NCI-H774 (cell line): ENCODE measurements around the gene RUVBL1.
"Not testable (repeated sequence)": the region's sequence is repeated elsewhere in the genome, so short reads cannot be mapped to it uniquely, and the experiment has no call there.

Experiments
- DNase-seq: peaks from one replicate; lab custom pipeline; 2025; lab: John Stamatoyannopoulos, UW

Gene RUVBL1

GRCh38 chr3:128123538-128124368 lies at the start of gene RUVBL1:
TSS of gene RUVBL1 (minus strand) at chr3:128123812. CDS start at chr3:128123724, 88 bp downstream.
- peak; percentile 98 for DNase-seq

DNA sequence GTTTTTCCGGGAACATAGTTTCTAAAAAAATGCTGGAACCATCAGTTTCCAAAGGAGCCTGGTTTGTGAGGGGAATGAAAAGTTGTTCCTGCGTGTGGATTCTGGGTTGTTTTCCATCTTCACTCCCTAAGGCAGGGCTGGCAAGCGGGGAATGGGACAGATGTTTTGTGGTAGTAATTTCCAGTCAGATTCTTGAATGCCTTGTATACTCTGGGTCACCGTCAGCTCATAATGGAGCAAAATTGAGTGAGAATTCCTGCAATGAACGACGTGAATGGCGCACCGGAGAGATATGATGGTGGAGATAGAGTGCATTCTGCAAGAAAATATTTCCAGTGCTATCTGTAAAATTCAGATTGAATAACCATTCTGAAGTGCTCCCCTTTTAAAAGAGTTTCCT lies 49.6 kb upstream of the RUVBL1 start:
- DNase-seq = no peak

DNA sequence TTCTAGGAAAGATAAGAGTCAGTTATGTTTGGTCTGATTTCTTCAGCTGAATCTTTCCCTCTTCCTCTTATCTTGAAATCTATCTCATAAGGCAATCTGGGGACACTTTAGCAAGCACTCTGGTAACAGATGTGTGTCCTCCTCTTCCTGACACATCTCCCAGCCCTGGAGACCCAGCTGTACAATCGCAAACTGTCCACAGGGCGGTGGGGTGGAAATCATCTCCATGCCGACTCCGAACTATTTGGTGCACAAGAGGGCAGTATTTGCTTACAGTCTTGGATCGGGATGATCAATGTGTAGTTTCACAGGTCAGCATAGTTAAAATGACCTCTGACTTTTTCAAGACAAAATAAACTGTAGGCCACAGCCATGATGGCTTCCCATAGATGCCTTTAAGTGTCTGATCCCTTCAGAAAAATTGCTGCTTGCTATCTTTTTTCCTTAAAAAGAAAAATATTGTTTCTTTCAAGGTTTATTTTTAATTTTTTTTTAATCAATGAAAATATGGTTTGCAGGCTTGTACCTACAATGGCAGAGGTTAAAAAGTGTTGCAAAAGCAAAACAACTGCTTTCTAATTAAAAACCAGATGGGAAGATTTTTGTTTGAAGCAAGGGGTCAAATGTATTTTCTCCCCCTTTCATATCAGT lies 47.4 kb upstream of the RUVBL1 start:
- peak; percentile 29 for DNase-seq

DNA sequence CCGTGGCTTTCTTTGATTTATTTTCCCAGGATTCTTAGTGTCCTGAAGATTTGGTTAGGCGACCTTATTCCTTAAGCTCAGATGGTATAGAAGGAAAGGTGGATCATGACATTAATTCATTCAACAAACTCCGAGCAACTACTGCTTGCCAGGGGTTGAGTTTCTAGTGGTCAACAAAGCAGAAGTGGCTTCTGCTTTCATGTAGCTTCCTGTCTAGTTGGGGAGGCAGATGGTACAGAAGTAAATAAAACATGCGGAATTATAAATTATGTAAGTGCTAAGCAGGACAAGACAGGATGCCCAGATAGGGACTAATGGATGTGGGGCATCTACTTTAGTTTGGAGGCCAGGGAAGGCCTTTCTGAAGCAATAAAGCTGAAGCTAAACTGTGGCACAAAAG lies 45.2 kb upstream of the RUVBL1 start:
- no peak for DNase-seq

GRCh38 chr3:128167973-128168674 lies 44.5 kb upstream of the RUVBL1 start:
- no peak for DNase-seq

GRCh38 chr3:128167646-128167972 lies 44.0 kb upstream of the RUVBL1 start:
- DNase-seq = no peak

GRCh38 chr3:128166971-128167453 lies 43.4 kb upstream of the RUVBL1 start:
- no peak for DNase-seq

GRCh38 chr3:128163432-128163831 lies 39.8 kb upstream of the RUVBL1 start:
- no peak for DNase-seq

- no peak for DNase-seq
Observed at GRCh38 chr3:128160661-128161060, 37.0 kb upstream of the RUVBL1 start.

GRCh38 chr3:128155616-128156360 lies 32.2 kb upstream of the RUVBL1 start:
- no peak for DNase-seq

GRCh38 chr3:128154354-128154753 lies 30.7 kb upstream of the RUVBL1 start:
- DNase-seq = not testable (repeated sequence)

GRCh38 chr3:128153156-128154041 lies 29.8 kb upstream of the RUVBL1 start, which contains the start of gene EEFSEC:
TSS of gene EEFSEC (plus strand) at chr3:128153481. CDS start at chr3:128153508, 27 bp downstream.
- DNase-seq = peak; percentile 62

DNA sequence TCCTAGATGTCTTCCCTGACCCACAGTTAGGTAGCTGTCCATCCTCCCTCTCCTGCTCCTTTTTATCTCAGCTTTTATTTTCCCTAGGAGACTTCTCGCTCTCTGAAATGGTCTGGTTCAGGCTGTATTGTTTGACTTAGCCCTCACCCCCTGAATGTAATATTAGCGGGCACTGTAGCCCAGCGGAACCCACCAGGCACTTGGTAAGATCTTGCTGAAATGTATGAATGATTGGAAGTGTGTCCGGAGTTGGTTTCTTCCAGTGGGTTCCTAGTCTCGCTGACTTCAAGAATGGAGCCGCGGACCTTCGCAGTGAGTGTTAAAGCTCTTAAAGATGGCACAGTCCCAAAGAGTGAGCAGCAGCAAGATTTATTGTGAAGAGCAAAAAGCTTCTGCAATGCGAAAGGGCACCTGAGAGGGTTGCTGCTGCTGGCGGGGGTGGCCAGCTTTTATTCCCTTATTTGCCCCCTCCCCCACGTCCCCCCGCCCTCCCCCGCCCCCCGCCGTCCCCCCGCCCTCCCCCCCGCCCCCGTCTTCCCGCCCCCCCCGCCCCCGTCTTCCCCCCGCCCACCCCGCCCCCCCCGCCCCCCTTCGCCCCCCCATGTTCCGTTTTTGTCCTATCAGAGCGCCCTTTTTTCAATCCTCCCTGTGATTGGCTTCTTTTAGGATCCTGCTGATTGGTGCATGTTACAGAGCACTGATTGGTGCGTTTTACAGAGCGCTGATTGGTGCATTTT lies 29.0 kb upstream of the RUVBL1 start:
- DNase-seq = peak; percentile 62

DNA sequence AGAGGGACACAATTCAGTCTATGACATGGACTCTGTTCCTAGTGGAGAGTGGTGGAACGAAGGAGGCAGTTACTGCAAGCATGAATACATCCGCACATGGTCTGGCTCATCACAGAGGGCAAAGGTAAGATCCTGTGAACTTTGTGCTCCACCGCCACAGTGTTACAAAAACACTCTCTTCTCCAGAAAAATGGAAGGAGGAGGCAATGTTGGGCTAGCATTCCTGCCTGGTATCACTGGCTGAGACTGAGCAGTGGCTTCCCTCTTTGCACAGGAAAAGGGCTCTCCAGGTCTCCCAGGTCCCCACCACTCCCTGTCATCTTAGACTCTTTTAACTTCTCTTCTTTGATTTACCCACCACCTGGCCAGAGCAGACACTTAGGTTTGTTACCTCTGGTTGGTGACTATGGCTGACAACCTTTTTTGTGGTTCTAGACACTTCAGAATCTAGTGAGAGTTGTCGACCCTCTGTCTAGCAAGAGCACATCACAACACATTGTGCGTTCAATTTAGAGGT lies 28.2 kb upstream of the RUVBL1 start:
- no peak for DNase-seq

- DNase-seq = no peak
Observed at GRCh38 chr3:128149650-128150049, 26.0 kb upstream of the RUVBL1 start.

GRCh38 chr3:128146201-128146600 lies 22.6 kb upstream of the RUVBL1 start:
- no peak for DNase-seq

- DNase-seq = no peak
Observed at GRCh38 chr3:128145279-128145678, 21.7 kb upstream of the RUVBL1 start.

DNA sequence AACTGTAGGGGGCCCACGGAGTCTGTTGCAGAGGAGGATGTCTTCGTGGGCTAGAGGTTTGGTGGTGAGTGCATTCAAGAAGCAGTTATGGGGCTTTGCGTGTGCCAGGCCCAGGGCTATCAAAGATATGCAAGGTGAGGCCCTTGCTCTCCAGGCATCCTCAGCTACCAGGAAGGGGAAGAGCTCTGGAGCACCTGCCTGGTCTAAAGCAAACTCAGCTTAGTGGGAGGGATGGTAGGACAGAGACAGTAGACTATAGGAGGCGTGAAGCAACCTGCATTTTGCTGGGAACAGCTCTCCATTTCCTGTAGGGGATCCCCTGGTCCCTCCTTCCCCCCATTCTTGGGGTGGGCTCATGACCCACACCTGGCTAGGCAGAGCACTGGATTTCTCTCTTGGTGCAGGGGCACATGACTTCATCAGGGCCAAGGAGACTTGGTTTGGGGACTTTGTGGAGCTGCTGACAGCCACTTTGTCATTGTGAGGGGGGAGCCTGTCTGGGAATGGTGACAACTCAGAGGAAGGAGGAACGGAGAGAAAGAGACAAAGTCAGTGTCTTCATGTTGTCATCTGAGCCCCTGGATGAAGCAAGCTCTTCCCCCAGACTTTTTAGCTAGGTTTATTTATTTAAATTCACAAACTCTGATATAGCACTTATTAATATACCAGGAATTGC lies 21.0 kb upstream of the RUVBL1 start:
- no peak for DNase-seq

GRCh38 chr3:128143496-128143895 lies 19.9 kb upstream of the RUVBL1 start:
- no peak for DNase-seq
